ENCODE results near the gene EXOC6B. TPM values are rescaled to one million over a fixed set of nuclear protein-coding genes. Genes with fewer than 3 reads are reported as not detected.
"Not testable (repeated sequence)": the region's sequence is repeated elsewhere in the genome, so short reads cannot be mapped to it uniquely, and the experiment has no call there.

The EXOC6B gene
- total and polyA plus RNA-seq, 11 donors: 18.4 to 192 (median 143) TPM

GRCh38 chr2:72423756-72424155 lies 402.1 kb downstream of the EXOC6B start:
- Histone ChIP-seq H3K4me3 (no peak overlapping the region), H3K27ac (no peak overlapping the region), H3K9me3 (peaks cover 0 to 30% (median 6%) of the 10 kb centered on the region in 12 donors), H3K4me1 (no peaks in the 10 kb centered on the region), H3K27me3 (no peaks in the 10 kb centered on the region), H3K36me3 (peaks cover 0 to 4% (median 0%) of the 10 kb centered on the region in 9 donors)
- ATAC-seq: no peak
- TF ChIP-seq POLR2A (IDR thresholded peaks at IDR 0.05): no peak
- no peak for TF ChIP-seq CTCF (IDR thresholded peaks at IDR 0.05)
- DNase-seq: no peak
- WGBS, 4 donors: 80 to 85% (median 84%) methylated on average over 2 of the region's 2 CpGs
- intact Hi-C loops (cut with DNase I): no loop called here

DNA sequence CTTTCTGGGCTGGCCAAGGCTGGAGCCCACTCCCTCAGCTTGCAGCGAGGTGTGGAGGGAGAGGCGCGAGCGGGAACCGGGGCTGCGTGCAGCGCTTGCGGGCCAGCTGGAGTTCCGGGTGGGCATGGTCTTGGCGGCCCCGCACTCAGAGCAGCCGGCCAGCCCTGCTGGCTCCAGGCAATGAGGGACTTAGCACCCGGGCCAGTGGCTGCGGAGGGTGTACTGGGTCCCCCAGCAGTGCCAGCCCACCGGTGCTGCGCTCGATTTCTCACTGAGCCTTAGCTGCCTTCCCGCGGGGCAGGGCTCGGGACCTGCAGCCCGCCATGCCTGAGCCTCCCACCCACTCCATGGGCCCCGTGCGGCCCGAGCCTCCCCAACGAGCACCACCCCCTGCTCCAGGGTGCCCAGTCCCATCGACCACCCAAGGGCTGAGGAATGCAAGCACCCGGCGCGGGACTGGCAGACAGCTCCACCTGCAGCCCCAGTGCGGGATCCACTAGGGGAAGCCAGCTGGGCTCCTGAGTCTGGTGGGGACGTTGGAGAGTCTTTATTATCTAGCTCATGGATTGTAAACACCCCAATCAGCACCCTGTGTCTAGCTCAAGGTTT lies 404.0 kb downstream of the EXOC6B start:
- H3K4me1 ChIP-seq; ATAC-seq; H3K4me3 ChIP-seq; DNase-seq; H3K27ac ChIP-seq; intact Hi-C loops (cut with DNase I); H3K36me3 ChIP-seq; H3K27me3 ChIP-seq: not testable (repeated sequence)
- 98 to 99% (median 98%) methylated on average over 20 to 31 of the region's 31 CpGs for WGBS, 4 donors
- peaks cover 0 to 30% (median 6%) of the 10 kb centered on the region in 12 donors for H3K9me3 ChIP-seq

DNA sequence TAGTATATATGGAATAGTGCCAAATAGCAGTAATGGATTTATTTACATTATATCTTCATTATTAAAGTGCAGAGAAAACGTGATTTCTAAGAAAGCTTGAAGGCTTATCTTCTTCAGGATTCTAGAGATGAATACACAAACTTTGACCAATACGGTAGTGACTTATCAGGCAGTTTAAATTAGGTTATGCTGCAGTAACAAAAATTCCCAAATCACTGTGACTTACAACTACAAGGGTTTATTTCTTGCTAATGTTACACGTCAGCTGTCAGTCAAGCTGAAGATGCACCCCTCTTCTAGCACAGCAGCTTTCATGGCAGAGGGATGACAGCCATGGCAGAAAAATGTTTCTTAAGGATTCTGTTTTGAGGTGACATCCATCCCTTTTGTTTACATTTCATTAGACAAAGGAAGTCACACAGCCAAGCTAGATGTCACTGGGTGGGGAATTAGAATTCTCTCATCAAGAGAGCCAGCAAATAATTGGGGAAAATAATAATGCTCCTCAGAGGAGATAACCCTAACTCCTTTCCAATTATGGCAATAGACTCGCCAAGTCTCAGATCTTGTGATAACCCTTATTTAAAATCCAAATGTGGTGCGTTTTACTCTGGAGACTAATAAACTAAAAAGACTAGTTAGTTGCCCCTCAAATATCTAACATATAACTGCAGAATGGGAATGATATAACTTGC lies 409.9 kb downstream of the EXOC6B start:
- Histone ChIP-seq H3K4me3 (no peak overlapping the region), H3K9me3 (peaks cover 0 to 25% (median 0%) of the 10 kb centered on the region in 12 donors), H3K4me1 (peaks cover 0 to 10% (median 0%) of the 10 kb centered on the region in 12 donors), H3K36me3 (peaks cover 0 to 3% (median 0%) of the 10 kb centered on the region in 9 donors), H3K27ac (no peak overlapping the region), H3K27me3 (no peaks in the 10 kb centered on the region)
- intact Hi-C loops (cut with DNase I): no loop called here
- ATAC-seq (no peak), DNase-seq (no peak)
- 84 to 94% (median 90%) methylated on average over 5 of the region's 5 CpGs for WGBS, 4 donors
- TF ChIP-seq CTCF (IDR thresholded peaks at IDR 0.05) (no peak), POLR2A (IDR thresholded peaks at IDR 0.05) (no peak)

GRCh38 chr2:72415241-72415661 lies 410.6 kb downstream of the EXOC6B start:
- no peak for TF ChIP-seq CTCF (IDR thresholded peaks at IDR 0.05)
- TF ChIP-seq POLR2A (IDR thresholded peaks at IDR 0.05): no peak
- DNase-seq (no peak), ATAC-seq (no peak)
- H3K9me3 ChIP-seq: peaks cover 0 to 18% (median 0%) of the 10 kb centered on the region in 12 donors
- no peak overlapping the region for H3K27ac ChIP-seq
- no peaks in the 10 kb centered on the region for H3K27me3 ChIP-seq
- peaks cover 0 to 10% (median 0%) of the 10 kb centered on the region in 12 donors for H3K4me1 ChIP-seq
- peaks cover 0 to under 1% (median 0%) of the 10 kb centered on the region in 9 donors for H3K36me3 ChIP-seq
- intact Hi-C loops (cut with DNase I): no loop called here
- H3K4me3 ChIP-seq: no peak overlapping the region
- WGBS, 4 donors: 78 to 87% (median 84%) methylated on average over 2 of the region's 2 CpGs

All from heart left ventricle (tissue), 16 donors.